ENCODE data around the gene TRMT6.

The TRMT6 gene

DNA sequence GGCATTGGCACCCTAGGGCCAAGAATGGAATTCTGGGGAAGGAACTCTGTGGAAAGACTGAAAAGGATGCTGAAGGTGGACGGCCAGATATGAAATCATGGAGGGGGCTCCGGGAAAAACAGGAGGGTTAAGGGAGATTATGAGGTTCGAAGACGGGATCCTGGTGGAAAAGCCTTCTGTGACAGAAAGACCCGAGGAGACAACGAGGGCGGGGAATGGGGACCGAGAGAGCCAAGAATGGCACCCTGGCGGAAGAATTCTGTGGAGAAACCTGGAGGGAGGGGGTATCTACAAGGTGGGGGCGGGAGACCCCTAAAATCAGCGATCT lies 426 bp downstream of the TRMT6 start:
- DNase-seq (ENCODE audit: low read depth, low spot score), result no peak

DNA sequence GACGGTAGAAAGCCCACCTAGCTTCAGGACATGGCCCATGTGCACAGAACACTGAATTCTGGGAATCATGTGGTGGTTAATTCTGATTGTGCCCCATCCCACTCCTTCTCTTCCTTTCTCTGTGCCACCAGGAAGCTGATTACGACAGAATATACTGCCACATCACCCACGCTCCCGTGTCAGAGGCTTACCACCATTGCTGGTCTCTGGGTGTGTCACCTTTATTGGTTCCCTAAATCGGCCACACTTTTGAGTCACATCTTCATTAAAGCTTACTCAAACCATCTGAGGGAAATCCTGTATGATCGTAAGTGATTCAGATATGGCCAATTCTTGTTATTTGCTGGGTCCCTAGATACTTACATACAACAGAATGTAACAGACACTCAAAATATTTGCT lies 3.1 kb downstream of the TRMT6 start:
- no peak for DNase-seq (ENCODE audit: low read depth, low spot score)

DNA sequence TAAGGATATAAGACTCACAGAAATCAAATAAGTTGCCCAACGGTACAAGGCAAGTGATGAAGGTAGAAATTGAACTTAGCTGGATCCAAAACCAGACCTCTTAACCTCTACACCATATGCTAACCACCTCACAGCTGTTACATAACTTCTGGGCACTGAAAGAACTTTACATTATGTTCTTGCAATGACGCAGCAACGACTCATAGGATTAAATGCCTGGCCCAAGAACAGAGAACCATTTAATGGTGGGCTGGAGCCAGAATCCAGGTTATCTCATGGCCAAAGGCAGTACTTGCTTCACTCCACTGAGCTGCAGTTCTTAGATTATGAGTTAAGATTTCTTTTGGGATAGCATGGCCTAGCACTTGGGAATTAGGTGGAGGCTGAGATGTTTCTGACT lies 4.4 kb downstream of the TRMT6 start:
- no peak for DNase-seq (ENCODE audit: low read depth, low spot score)

DNA sequence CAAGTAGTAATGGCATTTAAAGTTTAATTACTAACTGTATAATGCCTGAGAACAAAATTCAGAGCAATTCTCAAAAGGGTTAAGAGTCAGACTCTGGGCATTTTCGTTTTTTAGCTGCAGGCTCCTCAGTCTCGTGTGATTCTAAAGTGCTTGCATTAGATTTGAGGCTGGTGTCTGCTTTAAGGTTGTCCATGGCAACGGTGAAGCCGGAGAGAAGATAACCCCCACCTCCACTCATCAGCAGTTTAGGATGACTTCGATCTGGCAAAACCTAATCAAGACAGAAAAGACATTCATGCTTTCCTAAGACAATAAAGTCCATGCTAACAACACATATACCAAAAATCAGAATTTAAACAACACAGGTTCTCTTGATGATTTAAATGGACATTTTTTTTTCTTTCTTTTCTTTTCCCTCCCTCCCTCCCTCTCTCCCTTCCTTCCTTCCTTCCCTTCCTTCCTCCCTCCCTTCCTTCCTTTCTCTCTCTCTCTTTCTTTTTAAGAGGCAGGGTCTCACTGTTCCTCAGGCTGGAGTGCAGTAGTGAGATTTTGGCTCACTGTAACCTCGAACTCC lies 11.8 kb downstream of the TRMT6 start:
- DNase-seq (ENCODE audit: low read depth, low spot score), result no peak

DNA sequence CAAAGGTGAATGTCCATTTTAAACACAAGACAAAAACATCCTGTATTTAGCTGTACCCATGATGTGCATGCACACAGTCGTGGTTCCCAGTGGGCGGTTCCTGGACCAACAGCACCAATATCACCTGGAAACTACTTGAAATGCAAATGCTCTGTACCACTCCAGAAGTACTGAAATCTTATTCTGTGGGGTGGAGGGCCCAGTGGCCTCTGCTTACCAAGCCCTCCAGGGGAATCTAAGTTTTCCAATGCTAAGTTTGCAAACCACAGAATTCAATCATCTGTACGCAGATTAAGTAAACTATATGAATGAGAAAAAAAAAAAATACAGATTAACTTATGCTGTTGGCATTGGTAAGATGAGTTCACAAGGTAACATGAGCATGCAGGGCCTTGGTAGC lies 14.1 kb downstream of the TRMT6 start:
- no peak for DNase-seq (ENCODE audit: low read depth, low spot score)

DNA sequence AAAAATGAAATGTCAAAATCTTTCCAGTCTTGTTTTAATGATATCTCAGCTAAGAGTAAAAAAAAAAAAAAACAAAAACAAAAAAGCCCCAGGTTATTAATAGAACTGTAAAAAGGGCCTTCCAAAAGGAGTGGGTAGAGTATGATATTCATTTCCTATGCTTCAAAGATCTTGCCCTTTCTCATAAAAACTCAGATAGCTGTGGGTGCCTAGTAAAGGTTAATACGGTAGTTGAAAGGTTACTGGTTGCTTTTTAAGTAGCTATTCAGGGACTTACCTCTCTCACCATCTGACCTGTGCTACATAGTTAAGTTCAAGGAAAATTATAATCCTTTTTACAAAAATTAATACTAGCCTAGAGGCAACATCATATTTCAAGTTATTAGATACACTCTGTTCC lies 14.9 kb downstream of the TRMT6 start:
- DNase-seq (ENCODE audit: low read depth, low spot score), result no peak

DNA sequence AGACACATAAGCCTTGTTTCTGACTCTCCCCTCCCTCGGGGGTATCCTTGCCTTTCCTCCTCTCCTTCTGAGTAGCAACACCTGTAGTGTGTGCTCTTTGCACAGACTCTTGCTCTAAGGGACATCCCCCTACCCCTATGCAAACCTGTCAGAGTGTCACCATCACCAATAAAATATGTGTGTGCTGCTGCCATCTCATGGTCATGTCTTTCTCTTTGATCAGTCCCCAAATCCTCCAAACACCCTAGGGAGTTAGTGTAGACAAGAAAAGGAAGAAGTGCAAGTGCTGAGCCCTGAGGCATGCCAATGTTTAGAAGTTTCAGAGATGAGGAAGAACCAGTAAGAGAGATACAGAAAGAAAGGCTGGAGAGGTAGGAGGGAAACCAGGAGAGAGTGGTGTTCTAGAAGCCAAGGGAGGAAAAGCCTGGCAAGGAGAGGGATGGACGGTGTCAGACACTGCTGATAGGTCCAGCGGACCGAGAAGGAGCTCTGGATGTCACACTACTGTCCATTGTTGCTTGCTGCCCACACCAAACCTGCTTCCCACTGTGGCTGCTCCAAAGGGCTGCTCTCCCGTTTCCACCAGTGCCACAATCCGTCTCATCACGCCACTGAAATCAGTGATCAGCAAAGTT lies 16.4 kb downstream of the TRMT6 start:
- no peak for DNase-seq (ENCODE audit: low read depth, low spot score)

DNA sequence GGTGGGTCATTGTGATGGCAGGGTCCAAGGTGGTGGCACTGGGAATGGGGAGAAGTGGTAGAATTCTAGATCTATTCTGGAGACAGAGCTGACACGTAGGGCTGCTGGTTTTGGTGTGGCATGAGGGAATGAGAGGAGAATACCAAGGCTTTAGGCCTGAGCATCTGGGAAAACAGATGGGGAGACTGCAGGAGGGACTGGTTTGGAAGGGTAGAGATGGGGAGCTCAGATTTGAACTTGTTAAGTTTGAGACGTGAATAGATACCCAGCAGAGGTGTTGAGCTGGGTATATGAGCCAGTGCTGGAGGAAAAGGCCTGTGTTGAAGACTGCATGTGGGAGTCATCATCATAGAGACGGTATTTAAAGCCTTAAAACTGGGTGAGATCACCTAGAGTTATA lies 17.5 kb downstream of the TRMT6 start:
- DNase-seq (ENCODE audit: low read depth, low spot score), result no peak

DNA sequence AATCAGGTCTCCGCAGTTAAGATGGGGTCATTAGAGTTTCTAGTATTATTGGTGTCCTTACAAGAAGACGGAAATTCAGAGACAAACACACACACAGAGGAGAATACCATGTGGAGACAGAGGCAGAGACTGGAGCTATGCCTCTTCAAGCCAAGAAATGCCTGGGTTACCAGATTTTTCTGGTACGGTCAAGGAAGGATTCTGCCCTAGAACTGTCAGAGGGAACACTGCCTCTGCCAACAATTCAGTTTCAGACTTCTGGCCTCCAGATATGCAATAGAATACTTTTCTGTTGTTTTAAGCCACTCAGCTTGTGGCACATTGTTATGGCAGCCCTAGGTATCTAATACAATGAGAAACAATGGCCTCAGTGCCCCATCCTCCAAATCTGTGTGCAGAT lies 18.9 kb downstream of the TRMT6 start:
- DNase-seq (ENCODE audit: low read depth, low spot score), result no peak

DNA sequence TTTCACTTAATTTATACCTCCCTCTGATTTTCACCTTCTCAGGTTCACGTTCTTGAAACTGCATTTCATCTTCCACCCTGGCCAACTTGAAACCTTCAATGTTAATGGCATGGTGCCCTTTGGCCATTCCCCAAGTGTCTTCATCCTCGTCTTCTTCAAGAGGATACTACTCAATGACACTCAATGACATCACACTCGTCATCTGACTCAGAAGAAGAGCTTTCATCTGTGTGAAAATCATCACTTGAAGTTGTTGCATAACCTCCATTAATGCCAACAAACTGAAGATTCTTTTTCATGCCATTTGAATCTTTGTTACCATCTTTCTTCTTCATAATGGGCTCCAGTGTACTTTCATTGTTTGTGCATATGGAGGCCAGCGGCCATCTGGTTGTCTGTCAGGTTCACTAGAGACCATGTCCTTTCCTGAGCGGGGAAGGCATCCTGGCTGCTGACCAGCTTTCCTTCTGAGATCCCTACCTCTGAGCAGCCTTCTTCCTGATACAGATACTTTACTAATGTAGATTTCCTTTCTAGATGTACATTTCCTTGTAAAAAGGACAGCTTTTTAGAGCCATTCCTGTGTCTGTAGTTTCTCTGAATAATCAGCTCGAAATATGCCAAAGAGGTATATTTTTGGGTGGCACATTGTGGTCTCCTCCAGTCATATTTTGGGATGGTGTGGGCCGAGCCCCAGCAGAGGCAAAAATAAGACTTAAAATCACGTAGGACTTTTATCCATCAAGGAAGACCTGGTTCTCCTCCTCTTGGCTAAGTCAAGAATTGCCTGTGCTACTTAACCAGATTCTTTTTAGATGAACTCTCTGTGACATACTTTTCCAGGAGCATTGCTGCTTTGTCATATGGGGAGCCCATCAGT lies 21.3 kb downstream of the TRMT6 start:
- no peak for DNase-seq (ENCODE audit: low read depth, low spot score)

DNA sequence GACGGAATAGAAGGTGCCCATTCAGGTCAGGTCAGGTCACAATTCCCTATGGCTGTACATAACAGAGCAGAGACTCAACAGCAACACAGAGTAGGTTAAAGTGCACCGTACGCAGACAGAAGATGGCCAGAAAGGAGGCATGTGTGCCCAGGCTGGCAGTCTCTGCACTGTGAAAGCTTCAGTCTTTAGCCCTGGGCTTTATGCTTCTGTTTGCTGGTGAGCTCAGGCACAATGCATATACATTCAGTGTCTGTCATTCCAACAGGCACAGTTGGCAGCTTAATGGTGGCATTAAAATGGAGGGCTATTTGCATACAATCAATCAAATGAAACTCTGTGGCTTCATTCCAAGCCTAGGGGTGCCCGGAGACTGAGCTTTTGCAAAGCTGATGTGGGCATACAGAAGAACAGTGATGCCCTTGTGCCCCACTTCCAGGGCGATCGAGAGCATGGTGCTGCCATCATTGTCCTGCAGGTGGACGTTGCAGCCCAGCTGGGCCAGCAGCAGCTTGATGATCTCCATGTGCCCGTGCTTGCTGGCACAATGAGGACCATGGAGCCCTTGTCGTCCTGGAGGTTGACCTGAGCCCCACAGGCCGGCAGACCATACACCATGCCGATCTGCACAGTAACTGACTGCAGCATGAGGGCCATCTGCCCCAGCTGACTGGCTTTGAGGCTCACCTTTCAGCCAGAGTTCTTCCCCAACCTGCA lies 22.4 kb downstream of the TRMT6 start:
- no peak for DNase-seq (ENCODE audit: low read depth, low spot score)

DNA sequence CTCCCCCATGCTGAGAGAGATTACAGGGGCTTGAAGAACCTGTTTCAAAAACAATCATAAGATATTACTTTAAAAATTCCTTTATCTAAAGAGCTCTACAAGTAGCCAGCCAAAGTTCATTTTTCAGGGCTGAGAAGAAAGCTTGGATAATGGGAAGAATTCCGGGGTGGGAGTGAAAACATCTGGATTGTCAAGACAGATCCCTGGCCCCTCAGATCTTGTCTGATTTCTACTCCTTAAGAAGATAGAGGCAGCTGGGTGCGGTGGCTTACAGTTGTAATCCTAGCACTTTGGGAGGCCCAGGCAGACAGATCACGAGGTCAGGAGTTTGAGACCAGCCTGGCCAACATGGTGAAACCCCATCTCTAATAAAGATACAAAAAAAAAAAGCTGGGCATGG lies 24.8 kb downstream of the TRMT6 start:
- DNase-seq (ENCODE audit: low read depth, low spot score), result no peak

DNA sequence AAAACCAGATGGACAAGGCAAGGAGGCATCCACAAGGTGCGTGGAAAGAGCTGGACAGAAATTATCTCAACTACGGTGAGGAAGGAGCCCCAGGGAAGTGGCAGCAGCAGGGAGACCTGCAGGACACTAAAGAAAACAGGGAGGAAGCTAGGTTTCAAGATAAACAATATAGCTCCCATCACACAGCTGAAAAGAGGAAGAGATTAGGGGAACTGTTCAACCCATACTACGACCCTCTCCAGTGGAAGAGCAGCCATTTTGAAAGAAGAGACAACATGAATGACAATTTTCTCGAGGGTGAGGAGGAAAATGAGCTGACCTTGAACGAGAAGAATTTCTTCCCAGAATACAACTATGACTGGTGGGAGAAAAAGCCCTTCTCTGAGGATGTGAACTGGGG lies 26.8 kb downstream of the TRMT6 start:
- DNase-seq (ENCODE audit: low read depth, low spot score), result no peak

DNA sequence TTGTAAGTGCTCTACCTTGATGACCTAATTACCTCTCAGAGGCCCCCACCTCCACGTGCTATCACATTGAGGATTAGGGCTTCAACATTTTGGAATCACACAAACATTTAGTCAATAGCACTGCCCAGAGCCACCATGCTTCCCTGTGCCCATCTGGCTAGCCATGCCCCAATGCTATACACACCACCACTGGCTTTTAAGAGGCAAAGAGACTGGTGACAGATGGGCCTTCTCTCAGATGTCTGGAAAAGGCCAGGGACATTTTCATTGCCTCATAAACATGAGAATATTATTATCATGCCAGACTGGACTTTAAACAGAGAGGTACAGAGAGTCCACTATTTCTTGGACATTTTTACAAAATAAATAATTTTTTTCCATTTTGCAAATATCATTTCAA lies 29.8 kb downstream of the TRMT6 start:
- DNase-seq (ENCODE audit: low read depth, low spot score), result no peak

DNA sequence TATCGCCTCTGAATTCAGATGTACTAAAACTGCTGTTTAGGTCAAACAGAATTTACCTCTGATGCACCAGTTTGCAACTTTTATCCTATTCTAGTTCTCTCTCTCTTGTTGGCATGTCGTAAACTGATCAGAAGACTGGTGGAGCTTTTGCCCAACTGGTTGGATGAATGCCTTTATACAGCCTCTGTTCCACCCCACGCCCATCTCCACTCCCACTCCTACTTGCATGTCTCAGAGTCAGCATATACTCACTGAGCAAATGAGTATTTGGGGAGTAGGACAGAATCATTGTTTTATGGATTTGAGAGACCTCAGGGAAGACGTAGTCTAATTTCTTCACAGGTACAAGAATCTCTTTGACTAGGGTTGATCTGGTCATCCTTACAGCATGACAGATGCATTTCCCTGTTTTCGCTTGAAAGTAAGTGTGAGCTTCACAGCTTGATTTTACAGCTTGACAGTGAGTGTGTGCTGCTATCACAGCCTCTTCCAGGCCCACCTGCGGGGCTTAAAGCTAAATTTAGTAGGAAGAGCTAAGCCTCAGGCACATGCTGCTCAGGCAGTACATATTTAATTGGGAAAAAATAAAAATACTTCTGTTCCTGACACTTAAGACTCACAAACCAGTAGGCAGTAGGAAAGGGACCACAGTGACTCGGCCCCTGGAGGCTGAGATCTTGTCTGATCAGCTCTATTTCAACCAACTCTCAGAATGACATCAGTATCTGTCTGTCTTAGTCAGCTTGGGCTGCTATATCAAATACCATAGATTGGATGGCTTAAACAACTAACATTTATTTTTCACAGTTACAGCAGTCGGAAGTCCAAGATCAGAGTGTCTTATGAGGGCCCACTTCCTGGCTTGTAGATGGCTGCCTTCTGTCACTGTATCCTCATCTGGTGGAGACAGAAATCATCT lies 30.4 kb downstream of the TRMT6 start:
- DNase-seq (ENCODE audit: low read depth, low spot score), result no peak

DNA sequence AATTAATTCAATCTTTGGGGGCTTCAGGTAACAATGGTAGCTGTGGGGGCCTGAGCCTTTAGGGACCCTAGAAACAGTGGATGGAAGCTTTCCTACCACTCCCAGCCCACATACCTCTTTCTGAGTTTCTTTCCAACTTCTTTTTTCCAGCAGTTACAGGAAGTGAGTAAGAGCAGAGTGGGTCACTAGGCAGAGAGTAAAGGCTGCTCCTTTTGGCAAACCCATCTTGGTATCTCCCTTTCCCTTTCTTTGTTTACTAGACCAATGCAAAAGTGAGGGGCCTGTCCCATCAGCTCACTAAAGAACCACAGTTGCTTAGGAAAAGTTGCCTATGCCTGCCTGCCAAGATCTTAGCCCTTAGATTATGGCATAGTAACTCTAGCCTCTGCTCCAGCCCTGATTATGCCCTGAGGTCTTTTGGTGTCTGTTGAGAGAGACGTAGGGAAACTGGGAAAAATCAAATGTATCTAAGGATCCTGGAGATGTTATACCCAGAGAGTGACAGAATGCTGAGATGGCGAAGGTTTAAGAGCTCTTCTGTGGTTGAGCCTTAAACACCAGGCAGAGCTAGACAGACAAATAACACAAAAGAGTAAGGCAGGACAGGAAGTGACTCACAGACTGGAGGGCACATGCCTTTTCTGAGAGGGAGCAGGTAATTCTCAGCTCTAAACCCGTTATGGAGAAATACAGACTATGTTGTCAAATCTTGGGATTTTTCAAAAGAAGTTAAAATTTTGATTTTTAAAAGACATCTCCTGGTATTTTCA lies 31.3 kb downstream of the TRMT6 start:
- DNase-seq (ENCODE audit: low read depth, low spot score), result no peak

DNA sequence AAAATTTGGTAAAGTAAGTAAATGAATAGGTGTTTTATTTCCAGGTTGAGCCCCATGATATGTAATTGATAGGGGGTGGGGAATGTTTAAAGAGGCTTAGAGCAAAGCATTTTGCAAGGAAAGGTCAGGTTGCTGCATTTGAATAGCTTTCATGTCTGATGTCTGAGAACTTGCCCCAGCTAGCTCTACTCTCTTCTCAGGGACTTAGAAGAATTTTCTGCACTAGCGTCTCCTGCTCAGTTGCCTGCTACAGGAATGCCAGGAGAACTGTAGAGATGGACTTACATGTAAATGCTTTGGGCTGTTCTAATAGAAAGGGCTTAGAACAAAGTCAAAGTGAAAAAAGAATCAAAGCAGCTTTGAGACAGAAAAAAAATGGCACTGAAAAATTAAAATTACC lies 35.5 kb downstream of the TRMT6 start:
- no peak for DNase-seq (ENCODE audit: low read depth, low spot score)

DNA sequence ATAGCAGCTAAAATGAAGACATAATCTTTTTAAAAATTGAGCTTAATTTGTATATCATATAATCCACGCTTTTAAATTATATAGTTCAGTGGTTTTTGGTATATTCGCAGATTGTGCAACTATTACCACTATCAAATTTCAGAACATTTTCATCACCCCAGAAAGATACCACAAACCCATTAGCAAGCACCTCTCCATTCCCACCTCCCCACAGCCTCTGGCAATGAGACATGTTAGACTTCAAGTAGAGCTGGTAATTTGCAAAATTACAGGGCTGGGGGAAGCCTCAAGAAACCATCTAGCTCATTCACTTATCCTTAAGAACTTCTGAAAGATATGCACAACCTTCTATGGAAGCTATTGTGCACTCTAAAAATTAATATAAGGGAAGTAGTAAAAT lies 37.2 kb downstream of the TRMT6 start:
- DNase-seq (ENCODE audit: low read depth, low spot score), result no peak

DNA sequence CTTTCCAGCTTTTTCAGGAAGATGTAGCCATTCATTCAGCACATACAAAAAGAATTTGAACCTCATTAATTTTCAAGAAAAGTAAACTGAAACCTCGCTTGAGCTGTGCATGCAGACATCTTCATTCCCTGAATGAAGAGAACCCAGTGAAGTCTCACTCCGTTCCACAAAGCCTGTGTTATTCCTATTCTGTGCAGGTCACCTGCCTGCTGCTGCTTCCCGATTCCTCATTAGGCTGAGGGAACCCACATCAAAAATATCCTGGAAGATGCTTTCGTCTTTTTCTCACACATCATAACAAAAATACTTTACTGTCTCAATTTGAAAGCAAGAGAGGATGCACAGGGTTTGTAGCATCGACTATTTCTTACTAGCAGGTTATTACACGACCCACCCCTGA lies 40.1 kb downstream of the TRMT6 start:
- DNase-seq (ENCODE audit: low read depth, low spot score), result no peak

DNA sequence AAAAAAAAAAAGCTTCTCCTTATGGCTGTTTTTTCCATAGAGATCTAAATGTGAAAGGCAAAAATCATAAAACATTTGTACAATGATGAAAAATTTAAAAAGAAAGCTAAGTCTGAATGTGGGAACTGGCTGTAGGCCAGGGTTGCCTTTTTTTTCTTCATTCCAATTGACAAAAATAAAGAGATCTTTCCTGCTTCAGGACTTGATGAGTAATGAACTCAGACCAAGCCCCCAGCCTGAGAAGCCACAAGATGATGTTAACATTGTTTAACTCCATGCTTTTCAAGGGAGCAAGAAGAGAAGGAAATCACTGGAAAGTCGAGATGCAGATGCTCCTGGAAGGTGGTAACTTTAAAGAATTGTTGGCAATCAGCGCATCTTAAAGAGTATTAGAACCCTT lies 41.4 kb downstream of the TRMT6 start:
- DNase-seq (ENCODE audit: low read depth, low spot score), result no peak

DNA sequence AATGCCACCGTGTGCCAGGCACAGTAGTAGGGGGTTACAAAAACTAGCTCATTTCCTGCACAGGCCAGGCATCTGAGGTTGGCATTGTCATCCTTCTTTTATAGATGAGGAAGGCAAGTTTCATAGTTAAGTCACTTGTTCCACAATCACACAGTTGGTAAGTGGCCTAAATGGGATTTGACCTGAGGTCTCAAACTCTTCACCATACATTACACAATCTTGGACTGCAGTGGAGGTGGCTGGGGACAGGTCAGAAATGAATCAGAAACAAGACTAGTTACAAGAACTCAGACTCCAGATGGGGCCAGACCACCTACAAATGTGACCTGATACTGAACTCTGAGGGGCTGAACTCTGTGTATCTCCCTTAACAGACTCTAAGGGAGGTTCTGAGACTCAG lies 49.4 kb downstream of the TRMT6 start:
- no peak for DNase-seq (ENCODE audit: low read depth, low spot score)

All from activated naive CD8-positive, alpha-beta T cell treated with anti-CD3 and anti-CD28 coated beads, Interleukin-2, amount 50 U/mL, for 16 hours (primary cell).